ENCODE data around the gene EPN2.

- no peak for TF ChIP-seq SP1 (IDR thresholded peaks at IDR 0.05)
- TF ChIP-seq ARNT (IDR thresholded peaks at IDR 0.05) = no peak
- TF ChIP-seq FOXK2 (IDR thresholded peaks at IDR 0.05) = no peak
Measured at GRCh38 chr17:19381361-19381740, 144.2 kb downstream of the EPN2 start.
